GM18505 (cell line): ENCODE measurements around the gene FOXO3.

Source experiments
- ATAC-seq: cut with Tn5 transposase; IDR thresholded peaks from one replicate; pipeline ENCODE4 v1.9.1; 2021; ENCODE audit not compliant: unreplicated experiment
- POLR2A ChIP-seq: IDR thresholded peaks from 4 replicates; pipeline ENCODE4 v1.6.1; 2011; ENCODE audit warnings: borderline replicate concordance; ENCODE audit not compliant: insufficient read depth, insufficient read length; ENCODE audit errors: extremely low read depth

Gene FOXO3

GRCh38 chr6:108684771-108685329 is 124.1 kb downstream of the FOXO3 start:
- no peak for ATAC-seq

GRCh38 chr6:108685970-108686369 is 125.3 kb downstream of the FOXO3 start:
- ATAC-seq, result no peak

More at GRCh38 chr6:108684771-108685329, 124.1 kb downstream of the FOXO3 start:
- no peak for TF ChIP-seq POLR2A

GRCh38 chr6:108686896-108687295 is 126.2 kb downstream of the FOXO3 start:
- no peak for TF ChIP-seq POLR2A
- no peak for ATAC-seq

More at GRCh38 chr6:108685970-108686369, 125.3 kb downstream of the FOXO3 start:
- TF ChIP-seq POLR2A, result no peak

- no peak for ATAC-seq
- TF ChIP-seq POLR2A, result no peak
Observed at GRCh38 chr6:108687921-108688320, 127.2 kb downstream of the FOXO3 start.

GRCh38 chr6:108689272-108690161 is 128.8 kb downstream of the FOXO3 start:
- no peak for TF ChIP-seq POLR2A
- no peak for ATAC-seq

- no peak for TF ChIP-seq POLR2A
- no peak for ATAC-seq
Observed at GRCh38 chr6:108690326-108691049, 129.8 kb downstream of the FOXO3 start.

GRCh38 chr6:108693430-108694154 is 132.9 kb downstream of the FOXO3 start:
- ATAC-seq, result no peak
- no peak for TF ChIP-seq POLR2A

GRCh38 chr6:108694816-108695215 is 134.1 kb downstream of the FOXO3 start:
- no peak for ATAC-seq
- no peak for TF ChIP-seq POLR2A

- ATAC-seq, result no peak
- TF ChIP-seq POLR2A, result no peak
Observed at GRCh38 chr6:108697561-108698161, 136.9 kb downstream of the FOXO3 start.

- no peak for ATAC-seq
- no peak for TF ChIP-seq POLR2A
Observed at GRCh38 chr6:108698593-108699289, 138.0 kb downstream of the FOXO3 start.

- no peak for ATAC-seq
- no peak for TF ChIP-seq POLR2A
Observed at GRCh38 chr6:108699290-108700041, 138.7 kb downstream of the FOXO3 start.
